Smooth muscle cell (in vitro differentiated cells): ENCODE data around the gene SDK2. TPM values are rescaled to one million over a fixed set of nuclear protein-coding genes. Genes with fewer than 3 reads are reported as not detected.

ENCODE experiments used
- DNase-seq: peaks from one replicate; lab custom pipeline; 2025; ENCODE audit not compliant: unreplicated experiment; lab: John Stamatoyannopoulos, UW
- H2AFZ ChIP-seq: fragments of 200-600 bp; sonication (generic); 2 replicates; pipeline ENCODE4 v1.6.0; 2016; ENCODE audit warnings: antibody characterized with exemption, low read depth, mild to moderate bottlenecking
- H3F3A ChIP-seq: fragments of 200-600 bp; sonication (generic); 2 replicates; pipeline ENCODE4 v1.6.0; 2017; ENCODE audit warnings: antibody characterized with exemption, low read depth
- H3K27ac ChIP-seq: fragments of 200-600 bp; sonication (generic); 2 replicates; pipeline ENCODE4 v1.5.1; 2016; ENCODE audit warnings: low read depth, mild to moderate bottlenecking
- H3K27me3 ChIP-seq: fragments of 200-600 bp; sonication (generic); 2 replicates; pipeline ENCODE4 v1.6.1; 2016; ENCODE audit warnings: low read depth, mild to moderate bottlenecking
- H3K36me3 ChIP-seq: fragments of 200-600 bp; sonication (generic); 2 replicates; pipeline ENCODE4 v1.5.1; 2016; ENCODE audit warnings: low read depth
- H3K4me1 ChIP-seq: fragments of 200-600 bp; sonication (generic); 2 replicates; pipeline ENCODE4 v1.5.1; 2016; ENCODE audit warnings: low read depth
- H3K4me2 ChIP-seq: fragments of 200-600 bp; sonication (generic); 2 replicates; pipeline ENCODE4 v1.6.0; 2016; ENCODE audit warnings: mild to moderate bottlenecking
- H3K4me3 ChIP-seq: fragments of 200-600 bp; sonication (generic); 2 replicates; pipeline ENCODE4 v1.5.1; 2016; ENCODE audit warnings: mild to moderate bottlenecking
- H3K79me2 ChIP-seq: fragments of 200-600 bp; sonication (generic); 2 replicates; pipeline ENCODE4 v1.6.0; 2016; ENCODE audit warnings: low read depth, mild to moderate bottlenecking
- H3K9ac ChIP-seq: fragments of 200-600 bp; sonication (generic); 2 replicates; pipeline ENCODE4 v1.6.0; 2016; ENCODE audit warnings: low read depth
- H3K9me3 ChIP-seq: fragments of 200-600 bp; sonication (generic); replicated peaks from 2 replicates; pipeline ENCODE4 v1.5.1; 2016; ENCODE audit warnings: low read depth
- H4K20me1 ChIP-seq: fragments of 200-600 bp; sonication (generic); 2 replicates; pipeline ENCODE4 v1.6.0; 2016; ENCODE audit warnings: low read depth
- WGBS: methylation state at CpG from one replicate; pipeline ENCODE4 v1.1.7; 2016; ENCODE audit warnings: low lambda C conversion rate; 5-methylcytosine and 5-hydroxymethylcytosine counted together
- polyA plus RNA-seq: library from polyadenylated mRNA; unstranded; fragments of >200 nt; fragmentation: Nextera tagmentation; extraction: Ambion mirVana; gene quantifications from 2 replicates; pipeline ENCODE4 v1.2.1, GENCODE V29; 2016
- total RNA-seq: library from RNA; depleted of rRNA; stranded (reverse); fragments of >200 nt; gene quantifications from 2 replicates; pipeline ENCODE4 v1.2.3, GENCODE V29; 2014
- TF ChIP-seq, protein P1 (sequence below): fragments of 200-600 bp; sonication (generic); IDR thresholded peaks from 2 replicates; pipeline ENCODE4 v1.5.1; 2017; ENCODE audit warnings: borderline replicate concordance, mild to moderate bottlenecking, antibody characterized with exemption; ENCODE audit not compliant: insufficient read depth, poor library complexity, severe bottlenecking

The SDK2 gene
- total and polyA plus RNA-seq, 2 experiments from 2014 or later, result 4.6 to 6.5 TPM

- TF ChIP-seq, protein P1, sequence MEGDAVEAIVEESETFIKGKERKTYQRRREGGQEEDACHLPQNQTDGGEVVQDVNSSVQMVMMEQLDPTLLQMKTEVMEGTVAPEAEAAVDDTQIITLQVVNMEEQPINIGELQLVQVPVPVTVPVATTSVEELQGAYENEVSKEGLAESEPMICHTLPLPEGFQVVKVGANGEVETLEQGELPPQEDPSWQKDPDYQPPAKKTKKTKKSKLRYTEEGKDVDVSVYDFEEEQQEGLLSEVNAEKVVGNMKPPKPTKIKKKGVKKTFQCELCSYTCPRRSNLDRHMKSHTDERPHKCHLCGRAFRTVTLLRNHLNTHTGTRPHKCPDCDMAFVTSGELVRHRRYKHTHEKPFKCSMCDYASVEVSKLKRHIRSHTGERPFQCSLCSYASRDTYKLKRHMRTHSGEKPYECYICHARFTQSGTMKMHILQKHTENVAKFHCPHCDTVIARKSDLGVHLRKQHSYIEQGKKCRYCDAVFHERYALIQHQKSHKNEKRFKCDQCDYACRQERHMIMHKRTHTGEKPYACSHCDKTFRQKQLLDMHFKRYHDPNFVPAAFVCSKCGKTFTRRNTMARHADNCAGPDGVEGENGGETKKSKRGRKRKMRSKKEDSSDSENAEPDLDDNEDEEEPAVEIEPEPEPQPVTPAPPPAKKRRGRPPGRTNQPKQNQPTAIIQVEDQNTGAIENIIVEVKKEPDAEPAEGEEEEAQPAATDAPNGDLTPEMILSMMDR, result no peak
- Histone ChIP-seq H3K36me3 (no peaks in the 10 kb centered on the region), H2AFZ (no peak overlapping the region), H3K9me3 (no peaks in the 10 kb centered on the region), H3K4me3 (no peak overlapping the region), H3K4me2 (no peak overlapping the region), H3K79me2 (no peaks in the 10 kb centered on the region), H3K4me1 (peaks cover under 1% of the 10 kb centered on the region), H4K20me1 (peaks cover 53% of the 10 kb centered on the region), H3F3A (no peaks in the 10 kb centered on the region), H3K27me3 (no peaks in the 10 kb centered on the region), H3K27ac (no peak overlapping the region), H3K9ac (no peak overlapping the region)
- 88% methylated on average over 9 of the region's 9 CpGs for WGBS
- no peak for DNase-seq
Observed at GRCh38 chr17:73561111-73561510, 83.1 kb downstream of the SDK2 start.

DNA sequence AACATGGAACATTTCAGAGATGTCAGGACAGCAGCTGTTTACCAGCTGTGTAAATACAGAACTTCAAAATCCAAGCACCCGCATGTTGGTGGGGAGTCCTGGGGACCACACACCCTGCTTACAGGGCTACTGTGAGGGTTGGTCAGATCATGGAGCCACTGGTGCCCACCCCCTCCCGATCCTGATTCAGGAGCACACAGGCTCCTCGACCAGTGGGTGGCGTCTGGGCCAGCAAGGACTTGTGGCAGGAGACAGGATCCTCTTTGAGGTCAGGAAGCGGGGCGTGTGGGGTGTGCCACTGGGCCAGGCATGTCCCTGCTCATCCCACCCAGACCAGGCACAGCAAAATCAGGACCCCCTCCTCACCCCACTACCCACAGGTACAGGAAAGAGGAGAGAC, 83.6 kb downstream of the SDK2 start:
- no peak for DNase-seq
- Histone ChIP-seq H4K20me1 (peaks cover 53% of the 10 kb centered on the region), H3K36me3 (no peaks in the 10 kb centered on the region), H3K4me2 (no peak overlapping the region), H2AFZ (no peak overlapping the region), H3K27ac (no peak overlapping the region), H3F3A (no peaks in the 10 kb centered on the region), H3K27me3 (no peaks in the 10 kb centered on the region), H3K4me1 (no peaks in the 10 kb centered on the region), H3K9ac (no peak overlapping the region), H3K4me3 (no peak overlapping the region), H3K79me2 (no peaks in the 10 kb centered on the region), H3K9me3 (no peaks in the 10 kb centered on the region)
- TF ChIP-seq, protein P1, result no peak
- 75% methylated on average over 6 of the region's 6 CpGs for WGBS

- no peaks in the 10 kb centered on the region for H3K79me2 ChIP-seq
- H4K20me1 ChIP-seq, result peaks cover 54% of the 10 kb centered on the region
- H3K36me3 ChIP-seq, result no peaks in the 10 kb centered on the region
- H3K9me3 ChIP-seq, result no peaks in the 10 kb centered on the region
- 82% methylated on average over 3 of the region's 6 CpGs for WGBS
- DNase-seq, result no peak
- H3K4me3 ChIP-seq, result no peak overlapping the region
- no peak overlapping the region for H2AFZ ChIP-seq
- no peak overlapping the region for H3K9ac ChIP-seq
- TF ChIP-seq, protein P1, result no peak
- no peaks in the 10 kb centered on the region for H3K27me3 ChIP-seq
- no peaks in the 10 kb centered on the region for H3F3A ChIP-seq
- no peaks in the 10 kb centered on the region for H3K4me1 ChIP-seq
- no peak overlapping the region for H3K4me2 ChIP-seq
- H3K27ac ChIP-seq, result no peak overlapping the region
Observed at GRCh38 chr17:73559532-73559931, 84.7 kb downstream of the SDK2 start.

DNA sequence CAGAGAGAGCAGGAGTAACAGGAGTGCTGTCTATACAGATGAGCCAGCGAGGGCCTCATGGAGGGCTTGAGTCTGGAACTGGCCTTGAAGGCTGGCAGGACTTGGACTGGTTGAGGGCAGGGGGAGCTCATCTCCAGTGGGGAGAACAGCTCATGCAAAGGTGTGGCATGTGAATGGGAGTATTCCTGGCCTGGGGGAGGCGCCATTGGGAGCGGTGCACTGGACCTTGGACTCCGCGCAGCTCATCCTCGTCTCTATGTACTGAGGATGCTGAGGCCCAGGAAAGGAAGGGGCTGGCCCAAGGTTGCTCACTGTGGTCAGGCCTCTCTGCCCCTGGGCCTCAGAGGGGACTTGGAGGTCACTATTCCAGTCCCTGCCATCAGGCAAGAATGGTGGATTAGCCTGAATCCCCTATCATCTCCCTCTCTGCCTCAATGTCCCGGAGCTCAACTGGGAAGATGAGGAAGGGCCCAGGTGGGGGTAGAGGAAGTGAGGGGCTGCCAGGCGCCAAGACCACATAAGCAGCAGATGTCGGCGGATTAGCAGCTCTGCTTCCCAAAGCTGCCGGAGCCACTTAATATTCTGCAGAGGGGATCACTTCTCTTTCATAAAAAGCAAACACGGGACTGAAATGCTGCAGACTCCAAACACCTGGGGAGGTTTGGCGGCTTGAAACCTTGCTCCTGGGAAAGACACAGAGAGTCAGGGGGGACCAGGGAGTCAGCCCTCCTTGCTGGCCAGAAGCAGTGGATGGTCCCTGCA, 88.9 kb downstream of the SDK2 start:
- H3K27me3 ChIP-seq, result no peaks in the 10 kb centered on the region
- TF ChIP-seq, protein P1, result no peak
- no peaks in the 10 kb centered on the region for H3K4me1 ChIP-seq
- H2AFZ ChIP-seq, result no peak overlapping the region
- peaks cover 60% of the 10 kb centered on the region for H4K20me1 ChIP-seq
- H3K79me2 ChIP-seq, result no peaks in the 10 kb centered on the region
- no peak overlapping the region for H3K27ac ChIP-seq
- no peak overlapping the region for H3K4me3 ChIP-seq
- no peaks in the 10 kb centered on the region for H3F3A ChIP-seq
- DNase-seq, result no peak
- no peaks in the 10 kb centered on the region for H3K36me3 ChIP-seq
- no peak overlapping the region for H3K9ac ChIP-seq
- no peaks in the 10 kb centered on the region for H3K9me3 ChIP-seq
- H3K4me2 ChIP-seq, result no peak overlapping the region
- WGBS, result 94% methylated on average over 13 of the region's 13 CpGs
